NCI-H69 (cell line): ENCODE data around the gene SSX5.
"Not testable (repeated sequence)": the region's sequence is repeated elsewhere in the genome, so short reads cannot be mapped to it uniquely, and the experiment has no call there.

Experiments
- DNase-seq: peaks from one replicate; lab custom pipeline; 2025; lab: John Stamatoyannopoulos, UW

The SSX5 gene, protein sequence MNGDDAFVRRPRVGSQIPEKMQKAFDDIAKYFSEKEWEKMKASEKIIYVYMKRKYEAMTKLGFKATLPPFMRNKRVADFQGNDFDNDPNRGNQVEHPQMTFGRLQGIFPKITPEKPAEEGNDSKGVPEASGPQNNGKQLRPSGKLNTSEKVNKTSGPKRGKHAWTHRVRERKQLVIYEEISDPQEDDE

GRCh38 chrX:48196745-48197201, at the start of gene SSX5:
TSS of gene SSX5 (minus strand) at chrX:48196795. CDS start at chrX:48195358, 1,437 bp downstream.
- no peak for DNase-seq

- not testable (repeated sequence) for DNase-seq
Measured at GRCh38 chrX:48224196-48224595, 27.6 kb upstream of the SSX5 start.

- DNase-seq: not testable (repeated sequence)
Measured at GRCh38 chrX:48214341-48214740, 17.7 kb upstream of the SSX5 start.

GRCh38 chrX:48190024-48190423, 6.6 kb downstream of the SSX5 start:
- not testable (repeated sequence) for DNase-seq

GRCh38 chrX:48181882-48182281, 14.7 kb downstream of the SSX5 start:
- DNase-seq: not testable (repeated sequence)

- no peak for DNase-seq
Measured at GRCh38 chrX:48180811-48181210, 15.8 kb downstream of the SSX5 start.

DNA sequence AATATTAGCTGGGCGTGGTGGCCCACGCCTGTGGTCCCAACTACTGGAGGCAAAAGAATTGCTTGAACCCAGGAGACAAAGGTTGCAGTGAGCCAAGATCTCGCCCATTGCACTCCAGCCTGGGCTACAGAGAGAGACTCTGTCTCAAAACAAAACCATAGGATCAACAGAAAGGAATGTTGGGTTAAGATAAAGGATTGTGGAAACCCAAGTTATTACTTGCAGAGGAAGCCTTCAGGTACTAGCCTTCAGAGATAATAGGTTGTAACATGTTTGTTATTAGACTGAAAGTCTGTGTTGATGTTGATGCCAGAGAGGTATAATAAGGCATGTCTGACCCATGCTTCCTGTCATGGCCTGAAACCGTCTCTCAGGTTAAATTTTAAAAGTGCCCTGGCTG, 16.9 kb downstream of the SSX5 start:
- DNase-seq: no peak

- DNase-seq: not testable (repeated sequence)
Measured at GRCh38 chrX:48166322-48166721, 30.3 kb downstream of the SSX5 start.

DNA sequence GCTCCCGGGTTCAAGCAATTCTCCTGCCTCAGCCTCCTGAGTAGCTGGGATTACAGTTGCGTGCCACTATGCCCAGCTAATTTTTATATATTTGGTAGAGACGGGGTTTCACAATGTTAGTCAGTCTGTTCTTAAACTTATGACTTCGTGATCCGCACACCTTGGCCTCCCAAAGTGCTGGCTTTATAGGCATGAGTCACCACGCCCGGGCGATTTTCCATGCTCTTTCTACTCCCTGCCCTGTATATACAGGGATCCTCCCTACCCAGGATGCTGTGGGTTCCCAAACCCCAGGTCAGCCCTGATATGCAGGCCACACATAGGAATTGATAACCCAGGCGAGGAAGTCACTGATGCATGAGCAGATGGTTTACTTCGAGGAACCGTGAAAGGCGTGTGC, 31.4 kb downstream of the SSX5 start:
- DNase-seq: no peak

DNA sequence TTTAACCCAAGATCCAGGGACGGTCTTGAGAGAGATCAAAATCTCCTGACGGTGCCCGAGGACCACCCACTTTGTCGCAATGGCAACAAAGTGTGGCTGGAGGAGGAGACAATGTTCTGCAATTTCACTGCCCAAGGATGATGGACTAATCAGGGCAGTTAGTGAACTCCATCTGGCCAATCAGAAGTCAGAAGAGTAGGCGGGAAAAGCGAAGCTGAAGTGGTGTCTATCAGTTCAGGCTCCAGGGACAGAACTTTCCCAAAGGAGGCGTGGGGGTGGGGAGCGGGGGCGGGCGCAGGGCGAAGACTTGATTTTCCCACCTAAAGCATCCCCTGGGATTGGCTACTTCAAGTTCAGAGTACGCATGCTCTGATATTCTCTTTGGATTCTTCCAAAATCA, 40.6 kb downstream of the SSX5 start:
- no peak for DNase-seq

GRCh38 chrX:48154796-48155195, 41.8 kb downstream of the SSX5 start:
- no peak for DNase-seq

GRCh38 chrX:48153769-48154168, 42.8 kb downstream of the SSX5 start:
- no peak for DNase-seq

DNA sequence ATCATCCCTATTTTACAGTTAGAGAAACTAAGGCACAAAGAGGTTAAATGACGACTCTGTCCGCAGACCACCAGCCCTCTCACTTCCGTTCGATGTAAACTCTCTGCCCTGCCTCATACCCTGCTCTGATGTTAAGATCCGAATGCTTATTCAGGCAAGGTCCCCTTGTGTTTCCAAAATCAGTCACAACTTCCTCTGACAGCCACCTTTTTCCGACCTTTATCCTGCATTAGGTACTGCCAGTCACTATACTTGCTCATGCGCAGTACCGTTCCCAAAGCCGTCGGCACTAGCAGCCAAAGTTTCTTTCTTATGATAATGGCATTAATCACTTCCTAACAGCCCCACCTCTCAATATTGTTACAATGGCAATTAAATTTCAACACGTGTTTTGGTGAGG, 53.9 kb downstream of the SSX5 start:
- DNase-seq: not testable (repeated sequence)

GRCh38 chrX:48141810-48142508, 54.6 kb downstream of the SSX5 start:
- not testable (repeated sequence) for DNase-seq

DNA sequence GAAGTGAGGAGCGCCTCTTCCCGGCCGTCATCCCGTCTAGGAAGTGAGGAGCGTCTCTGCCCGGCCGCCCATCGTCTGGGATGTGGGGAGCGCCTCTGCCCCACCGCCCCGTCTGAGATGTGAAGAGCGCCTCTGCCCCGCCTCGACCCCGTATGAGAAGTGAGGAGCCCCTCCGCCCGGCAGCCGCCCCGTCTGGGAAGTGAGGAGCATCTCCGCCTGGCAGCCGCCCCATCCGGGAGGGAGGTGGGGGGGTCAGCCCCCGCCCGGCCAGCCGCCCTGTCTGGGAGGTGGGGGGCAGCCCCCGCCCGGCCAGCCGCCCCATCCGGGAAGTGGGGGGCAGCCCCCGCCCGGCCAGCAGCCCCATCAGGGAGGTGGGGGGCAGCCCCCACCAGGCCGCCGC, 57.5 kb downstream of the SSX5 start:
- DNase-seq: not testable (repeated sequence)
